GM12874 (cell line): ENCODE measurements around the gene SPPL2B.

Experiments used
- TF ChIP-seq, protein P1 (sequence below): IDR thresholded peaks from 2 replicates; pipeline ENCODE4 v1.5.1; 2011; ENCODE audit warnings: low read depth, mild to moderate bottlenecking, control low read depth, low read length, moderate library complexity; ENCODE audit not compliant: insufficient read depth

SPPL2B gene

DNA sequence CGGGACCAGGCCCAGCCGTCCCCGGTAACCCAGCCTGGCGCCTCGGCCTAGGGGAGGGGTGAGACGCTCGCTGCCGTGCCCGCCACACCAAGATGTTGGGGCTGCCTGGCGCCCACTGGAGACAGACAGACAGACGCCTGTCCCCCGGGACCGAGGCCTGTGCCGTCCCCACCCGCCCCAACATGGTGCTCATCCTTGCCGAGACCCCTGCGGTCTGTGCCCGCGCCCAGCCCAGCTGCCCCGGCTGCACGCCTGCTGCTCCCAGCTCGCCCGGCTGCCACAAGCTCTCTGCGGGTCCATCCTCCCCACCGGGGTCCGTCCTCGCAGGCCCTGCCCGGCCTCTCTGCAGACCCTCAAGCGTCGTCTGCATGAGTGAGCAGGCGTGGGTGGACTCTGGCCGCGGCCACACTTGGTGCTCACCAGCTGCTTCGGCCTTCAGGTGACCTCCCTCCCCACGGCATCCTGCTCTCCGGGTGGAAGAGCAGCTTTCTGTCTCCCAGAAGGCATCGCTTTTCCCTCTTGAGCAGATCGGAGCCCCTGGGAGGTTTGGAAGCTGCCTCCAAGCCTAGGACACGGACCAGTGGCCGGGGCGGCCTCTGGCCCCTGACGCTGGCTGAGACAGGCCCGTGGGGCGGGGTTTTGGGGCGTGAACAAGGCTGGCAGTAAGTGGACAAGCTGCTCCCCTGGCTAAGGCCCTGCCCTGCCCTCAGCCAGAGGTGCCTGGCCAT is 24.8 kb downstream of the SPPL2B start:
- TF ChIP-seq, protein P1, sequence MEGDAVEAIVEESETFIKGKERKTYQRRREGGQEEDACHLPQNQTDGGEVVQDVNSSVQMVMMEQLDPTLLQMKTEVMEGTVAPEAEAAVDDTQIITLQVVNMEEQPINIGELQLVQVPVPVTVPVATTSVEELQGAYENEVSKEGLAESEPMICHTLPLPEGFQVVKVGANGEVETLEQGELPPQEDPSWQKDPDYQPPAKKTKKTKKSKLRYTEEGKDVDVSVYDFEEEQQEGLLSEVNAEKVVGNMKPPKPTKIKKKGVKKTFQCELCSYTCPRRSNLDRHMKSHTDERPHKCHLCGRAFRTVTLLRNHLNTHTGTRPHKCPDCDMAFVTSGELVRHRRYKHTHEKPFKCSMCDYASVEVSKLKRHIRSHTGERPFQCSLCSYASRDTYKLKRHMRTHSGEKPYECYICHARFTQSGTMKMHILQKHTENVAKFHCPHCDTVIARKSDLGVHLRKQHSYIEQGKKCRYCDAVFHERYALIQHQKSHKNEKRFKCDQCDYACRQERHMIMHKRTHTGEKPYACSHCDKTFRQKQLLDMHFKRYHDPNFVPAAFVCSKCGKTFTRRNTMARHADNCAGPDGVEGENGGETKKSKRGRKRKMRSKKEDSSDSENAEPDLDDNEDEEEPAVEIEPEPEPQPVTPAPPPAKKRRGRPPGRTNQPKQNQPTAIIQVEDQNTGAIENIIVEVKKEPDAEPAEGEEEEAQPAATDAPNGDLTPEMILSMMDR = no peak

DNA sequence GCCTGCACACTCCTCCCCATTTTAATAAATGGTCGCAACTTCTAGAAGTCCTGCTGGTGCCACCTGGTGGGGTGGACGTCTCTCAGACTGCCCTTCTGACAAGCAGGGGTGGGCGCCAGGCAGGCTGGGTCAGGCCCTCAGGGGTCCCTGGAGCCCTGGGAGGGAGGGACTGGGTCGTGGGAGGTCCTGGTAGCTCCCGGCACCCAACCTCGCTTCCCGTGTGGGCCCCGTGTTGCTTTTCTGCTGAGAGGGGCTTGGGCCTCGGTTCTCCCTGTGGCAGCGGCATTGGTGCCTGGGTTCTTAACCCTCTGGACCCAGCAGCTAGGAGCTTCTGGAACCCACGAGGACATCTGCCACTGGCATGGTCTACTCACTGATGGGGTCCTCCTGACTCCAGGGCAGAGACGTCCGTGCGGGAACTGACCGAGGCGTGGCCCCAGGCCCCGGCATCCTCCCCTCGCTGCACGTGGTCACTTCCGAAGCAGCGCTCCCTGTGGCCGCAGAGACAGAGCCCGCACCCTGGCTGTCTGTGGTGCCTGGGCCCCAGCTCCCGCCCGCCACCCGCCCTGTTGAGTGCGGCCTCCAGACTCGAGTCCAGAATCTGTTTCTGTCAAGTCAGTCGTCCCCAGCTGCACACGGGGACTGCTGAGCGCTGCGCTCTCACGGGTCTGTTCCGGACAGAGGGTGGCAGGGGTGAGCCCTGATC is 25.6 kb downstream of the SPPL2B start:
- TF ChIP-seq, protein P1 = no peak

DNA sequence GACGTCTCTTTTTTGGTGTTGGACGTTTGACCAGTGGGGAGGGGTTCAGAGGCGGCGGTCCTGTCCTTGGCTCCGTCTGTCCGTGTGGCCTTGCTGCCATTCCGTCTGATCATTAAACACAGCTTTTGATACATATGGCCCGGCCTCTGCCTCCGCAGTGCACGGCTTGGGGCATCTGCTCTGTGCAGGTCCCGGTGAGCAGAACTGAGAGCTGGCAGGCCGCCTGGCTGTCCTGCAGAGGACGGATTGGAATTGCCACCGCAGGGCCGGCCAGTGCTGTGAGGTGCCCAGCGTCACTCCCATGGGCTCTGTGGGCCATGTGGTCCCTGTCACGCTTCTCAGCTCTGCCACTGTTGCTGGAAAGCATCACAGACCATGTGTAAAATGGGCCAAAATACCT is 26.2 kb downstream of the SPPL2B start:
- TF ChIP-seq, protein P1 = no peak

DNA sequence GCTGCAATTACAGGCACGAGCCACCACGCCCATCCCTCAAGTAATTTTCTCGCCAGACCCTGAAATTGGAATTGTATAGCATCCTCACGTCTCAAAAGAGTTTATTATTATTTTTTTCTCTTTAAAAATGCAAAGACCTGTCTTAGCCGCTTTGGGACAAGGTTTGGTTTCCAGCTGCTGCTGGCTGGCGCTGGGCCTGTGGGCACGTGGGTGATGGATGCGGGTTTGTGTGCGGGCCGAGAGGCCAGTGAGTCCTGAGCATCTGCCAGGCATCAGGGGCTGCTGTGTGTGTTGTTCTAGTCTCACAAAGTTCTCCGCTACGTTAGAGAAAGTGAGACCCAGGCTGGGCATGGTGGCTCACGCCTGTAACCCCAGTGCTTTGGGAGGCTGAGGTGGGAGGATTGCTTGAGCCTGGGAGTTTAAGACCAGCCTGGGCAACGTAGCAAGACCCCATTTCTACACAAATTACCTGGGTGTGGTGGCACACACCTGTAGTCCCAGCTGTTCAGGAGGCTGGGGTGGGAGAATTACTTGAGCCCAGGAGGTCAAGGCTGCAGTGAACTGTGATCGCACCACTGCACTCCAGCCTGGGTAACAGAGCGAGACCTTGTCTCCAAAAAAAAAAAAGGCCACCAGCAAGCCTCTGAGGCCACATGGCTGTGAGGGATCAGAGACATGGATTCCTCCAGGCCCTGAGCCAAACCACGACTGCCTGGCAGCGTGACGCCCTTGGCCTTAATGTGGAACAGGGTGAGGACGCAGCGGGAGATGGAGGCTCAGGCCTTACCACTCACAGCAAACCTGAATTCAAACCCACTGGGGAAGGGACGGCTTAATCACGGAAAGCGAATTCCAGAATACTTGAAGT is 26.9 kb downstream of the SPPL2B start:
- TF ChIP-seq, protein P1 = no peak

DNA sequence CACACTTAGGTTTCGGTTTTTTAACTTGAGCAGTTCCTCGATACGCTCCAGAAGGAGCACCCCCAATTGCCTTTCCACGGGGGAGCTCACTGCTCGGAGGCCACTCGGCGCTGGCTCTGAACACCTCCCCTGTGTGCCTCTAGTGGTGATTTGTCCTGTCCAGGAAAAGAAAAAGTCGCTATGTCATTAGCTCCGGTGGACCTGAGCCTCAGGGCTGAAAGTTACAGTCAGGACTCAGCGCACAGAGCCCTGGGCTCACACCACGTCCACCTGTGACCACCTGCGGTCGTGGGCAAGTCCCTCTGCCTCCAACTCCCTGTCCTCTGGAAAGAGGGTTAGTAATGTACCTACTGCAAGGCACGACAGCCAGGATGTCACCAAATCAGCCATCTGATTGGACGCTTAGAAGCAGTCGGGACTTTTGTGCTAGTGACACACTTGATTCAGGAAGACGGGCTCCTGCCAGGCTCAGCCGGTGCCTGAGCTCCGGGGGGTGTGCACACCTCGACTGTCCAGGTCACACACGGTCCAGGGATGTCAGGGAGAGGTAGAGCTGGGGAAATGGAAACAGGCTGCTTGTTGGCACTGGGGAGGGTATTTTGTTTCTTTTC is 27.7 kb downstream of the SPPL2B start:
- TF ChIP-seq, protein P1 = no peak

DNA sequence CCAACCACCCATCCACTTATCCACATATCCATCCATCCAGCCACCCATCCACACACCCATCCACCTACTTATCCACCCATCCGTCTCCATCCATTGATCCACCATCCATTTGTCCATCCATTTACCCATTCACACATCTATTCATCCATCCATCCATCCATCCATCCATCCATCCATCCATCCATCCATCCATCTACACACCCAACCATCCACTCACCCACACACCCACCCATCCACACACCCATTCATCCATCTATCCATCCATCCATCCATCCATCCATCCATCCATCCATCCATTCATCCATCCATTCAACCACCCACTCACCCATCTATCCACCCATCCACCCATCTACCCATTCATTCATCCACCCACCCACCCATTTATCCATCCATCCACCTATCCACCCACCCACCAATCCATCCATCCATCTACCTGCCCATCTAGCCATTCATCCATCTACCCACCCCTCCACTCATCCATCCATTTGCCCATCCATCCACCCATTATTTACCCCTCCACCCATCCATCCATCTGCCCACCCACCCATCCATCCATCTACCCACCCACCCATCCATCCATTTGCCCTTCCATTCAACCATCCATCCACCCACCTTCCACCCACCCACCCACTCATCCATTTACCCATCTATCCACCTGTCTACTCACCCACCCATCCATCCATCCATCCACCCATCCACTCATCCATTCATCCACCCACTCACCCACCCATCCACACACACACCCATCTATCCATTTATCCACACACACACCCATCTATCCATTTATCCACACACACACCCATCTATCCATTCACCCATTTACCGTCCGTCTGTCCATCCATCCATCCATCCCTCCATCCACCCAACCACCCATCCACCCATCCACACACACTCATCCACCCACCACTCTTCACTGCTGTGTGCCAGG is 29.1 kb downstream of the SPPL2B start:
- TF ChIP-seq, protein P1 = no peak
